ENCODE data around the gene STXBP5. TPM values are rescaled to one million over a fixed set of nuclear protein-coding genes. Genes with fewer than 3 reads are reported as not detected.

The STXBP5 gene
- total and polyA plus RNA-seq, 2 of the 13 experiments (the other 11 are each of a cell fraction or from before 2014, with no cell fraction given): 8.8 to 19.4 TPM

DNA sequence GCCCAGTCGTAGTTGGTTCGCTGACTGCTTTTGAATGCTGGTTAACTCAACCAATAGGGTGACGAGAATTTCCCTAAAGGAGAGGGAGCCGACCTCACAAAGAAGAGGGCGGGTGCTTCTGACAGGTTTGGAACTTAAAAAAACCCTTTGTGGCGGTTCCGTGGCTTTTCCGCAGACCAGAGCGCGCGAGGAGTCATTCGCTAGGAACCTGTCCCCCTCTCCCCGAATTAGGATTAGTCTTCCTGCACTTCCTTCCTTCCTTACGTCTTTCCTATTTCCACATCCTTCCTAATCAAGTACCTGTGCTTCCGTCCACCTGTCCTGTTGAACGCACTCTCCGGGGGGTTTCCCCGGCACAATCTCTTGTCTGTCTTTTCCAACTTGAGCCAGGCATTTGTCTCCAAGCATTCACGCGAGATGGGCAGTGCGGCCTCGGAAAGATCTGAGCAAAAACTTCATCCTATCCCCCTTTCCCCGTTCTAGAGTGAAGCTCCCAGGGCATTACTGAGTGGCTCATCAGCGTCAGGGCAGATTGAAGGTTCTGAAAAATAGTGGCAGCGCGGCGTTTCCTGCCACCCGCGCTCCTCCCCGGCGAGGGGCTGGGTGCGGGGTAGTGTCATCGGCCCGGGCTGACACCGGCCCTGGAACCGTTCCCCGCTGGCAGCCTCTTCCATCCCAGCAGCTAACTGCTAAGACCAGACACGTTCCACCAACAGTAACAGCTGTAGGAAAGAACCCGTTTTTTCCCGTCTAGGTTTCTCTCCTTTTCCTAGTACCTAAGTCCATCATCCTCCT, 1.5 kb upstream of the STXBP5 start (continued):
- TF ChIP-seq RAD51 (IDR thresholded peaks at IDR 0.05; ENCODE audit: borderline replicate concordance): no peak
- TF ChIP-seq NFYB (CRISPR knock-in tag; IDR thresholded peaks at IDR 0.05): peak; percentile 99
- TF ChIP-seq SMARCE1 (IDR thresholded peaks at IDR 0.05; ENCODE audit: borderline replicate concordance): no peak
- TF ChIP-seq ZNF281 (CRISPR knock-in tag; IDR thresholded peaks at IDR 0.05; ENCODE audit: borderline replicate concordance): no peak
- no peak for TF ChIP-seq RBM22 (optimal IDR thresholded peaks at IDR 0.05; ENCODE audit: low read length)
- TF ChIP-seq, protein P1, sequence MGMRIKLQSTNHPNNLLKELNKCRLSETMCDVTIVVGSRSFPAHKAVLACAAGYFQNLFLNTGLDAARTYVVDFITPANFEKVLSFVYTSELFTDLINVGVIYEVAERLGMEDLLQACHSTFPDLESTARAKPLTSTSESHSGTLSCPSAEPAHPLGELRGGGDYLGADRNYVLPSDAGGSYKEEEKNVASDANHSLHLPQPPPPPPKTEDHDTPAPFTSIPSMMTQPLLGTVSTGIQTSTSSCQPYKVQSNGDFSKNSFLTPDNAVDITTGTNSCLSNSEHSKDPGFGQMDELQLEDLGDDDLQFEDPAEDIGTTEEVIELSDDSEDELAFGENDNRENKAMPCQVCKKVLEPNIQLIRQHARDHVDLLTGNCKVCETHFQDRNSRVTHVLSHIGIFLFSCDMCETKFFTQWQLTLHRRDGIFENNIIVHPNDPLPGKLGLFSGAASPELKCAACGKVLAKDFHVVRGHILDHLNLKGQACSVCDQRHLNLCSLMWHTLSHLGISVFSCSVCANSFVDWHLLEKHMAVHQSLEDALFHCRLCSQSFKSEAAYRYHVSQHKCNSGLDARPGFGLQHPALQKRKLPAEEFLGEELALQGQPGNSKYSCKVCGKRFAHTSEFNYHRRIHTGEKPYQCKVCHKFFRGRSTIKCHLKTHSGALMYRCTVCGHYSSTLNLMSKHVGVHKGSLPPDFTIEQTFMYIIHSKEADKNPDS (CRISPR knock-in tag; IDR thresholded peaks at IDR 0.05): no peak
- no peak for TF ChIP-seq ZNF776 (CRISPR knock-in tag; IDR thresholded peaks at IDR 0.05)
- TF ChIP-seq, protein P2, sequence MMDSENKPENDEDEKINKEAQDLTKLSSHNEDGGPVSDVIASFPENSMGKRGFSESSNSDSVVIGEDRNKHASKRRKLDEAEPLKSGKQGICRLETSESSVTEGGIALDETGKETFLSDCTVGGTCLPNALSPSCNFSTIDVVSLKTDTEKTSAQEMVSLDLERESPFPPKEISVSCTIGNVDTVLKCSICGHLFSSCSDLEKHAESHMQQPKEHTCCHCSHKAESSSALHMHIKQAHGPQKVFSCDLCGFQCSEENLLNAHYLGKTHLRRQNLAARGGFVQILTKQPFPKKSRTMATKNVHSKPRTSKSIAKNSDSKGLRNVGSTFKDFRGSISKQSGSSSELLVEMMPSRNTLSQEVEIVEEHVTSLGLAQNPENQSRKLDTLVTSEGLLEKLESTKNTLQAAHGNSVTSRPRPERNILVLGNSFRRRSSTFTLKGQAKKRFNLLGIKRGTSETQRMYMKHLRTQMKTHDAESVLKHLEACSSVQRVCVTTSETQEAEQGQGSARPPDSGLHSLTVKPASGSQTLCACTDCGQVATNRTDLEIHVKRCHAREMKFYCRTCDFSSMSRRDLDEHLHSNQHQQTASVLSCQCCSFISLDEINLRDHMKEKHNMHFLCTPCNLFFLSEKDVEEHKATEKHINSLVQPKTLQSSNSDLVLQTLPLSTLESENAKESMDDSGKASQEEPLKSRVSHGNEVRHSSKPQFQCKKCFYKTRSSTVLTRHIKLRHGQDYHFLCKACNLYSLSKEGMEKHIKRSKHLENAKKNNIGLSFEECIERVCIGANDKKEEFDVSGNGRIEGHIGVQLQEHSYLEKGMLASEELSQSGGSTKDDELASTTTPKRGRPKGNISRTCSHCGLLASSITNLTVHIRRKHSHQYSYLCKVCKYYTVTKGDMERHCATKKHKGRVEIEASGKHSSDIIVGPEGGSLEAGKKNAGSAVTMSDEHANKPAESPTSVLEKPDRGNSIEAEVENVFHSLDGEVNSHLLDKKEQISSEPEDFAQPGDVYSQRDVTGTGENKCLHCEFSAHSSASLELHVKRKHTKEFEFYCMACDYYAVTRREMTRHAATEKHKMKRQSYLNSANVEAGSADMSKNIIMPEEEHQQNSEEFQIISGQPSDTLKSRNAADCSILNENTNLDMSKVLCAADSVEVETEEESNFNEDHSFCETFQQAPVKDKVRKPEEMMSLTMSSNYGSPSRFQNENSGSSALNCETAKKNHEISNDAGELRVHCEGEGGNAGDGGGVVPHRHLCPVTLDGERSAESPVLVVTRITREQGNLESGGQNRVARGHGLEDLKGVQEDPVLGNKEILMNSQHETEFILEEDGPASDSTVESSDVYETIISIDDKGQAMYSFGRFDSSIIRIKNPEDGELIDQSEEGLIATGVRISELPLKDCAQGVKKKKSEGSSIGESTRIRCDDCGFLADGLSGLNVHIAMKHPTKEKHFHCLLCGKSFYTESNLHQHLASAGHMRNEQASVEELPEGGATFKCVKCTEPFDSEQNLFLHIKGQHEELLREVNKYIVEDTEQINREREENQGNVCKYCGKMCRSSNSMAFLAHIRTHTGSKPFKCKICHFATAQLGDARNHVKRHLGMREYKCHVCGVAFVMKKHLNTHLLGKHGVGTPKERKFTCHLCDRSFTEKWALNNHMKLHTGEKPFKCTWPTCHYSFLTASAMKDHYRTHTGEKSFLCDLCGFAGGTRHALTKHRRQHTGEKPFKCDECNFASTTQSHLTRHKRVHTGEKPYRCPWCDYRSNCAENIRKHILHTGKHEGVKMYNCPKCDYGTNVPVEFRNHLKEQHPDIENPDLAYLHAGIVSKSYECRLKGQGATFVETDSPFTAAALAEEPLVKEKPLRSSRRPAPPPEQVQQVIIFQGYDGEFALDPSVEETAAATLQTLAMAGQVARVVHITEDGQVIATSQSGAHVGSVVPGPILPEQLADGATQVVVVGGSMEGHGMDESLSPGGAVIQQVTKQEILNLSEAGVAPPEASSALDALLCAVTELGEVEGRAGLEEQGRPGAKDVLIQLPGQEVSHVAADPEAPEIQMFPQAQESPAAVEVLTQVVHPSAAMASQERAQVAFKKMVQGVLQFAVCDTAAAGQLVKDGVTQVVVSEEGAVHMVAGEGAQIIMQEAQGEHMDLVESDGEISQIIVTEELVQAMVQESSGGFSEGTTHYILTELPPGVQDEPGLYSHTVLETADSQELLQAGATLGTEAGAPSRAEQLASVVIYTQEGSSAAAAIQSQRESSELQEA (CRISPR knock-in tag; IDR thresholded peaks at IDR 0.05; ENCODE audit: not compliant biosample characterization): no peak
- TF ChIP-seq PHF8 (CRISPR knock-in tag; IDR thresholded peaks at IDR 0.05): peak; percentile 43; the same call in 1 of the 2 replicates
- no peak for TF ChIP-seq ZNF513 (CRISPR knock-in tag; conservative IDR thresholded peaks at IDR 0.05)
- no peak for TF ChIP-seq ZNF256 (CRISPR knock-in tag; conservative IDR thresholded peaks at IDR 0.05)
- TF ChIP-seq, protein P3, sequence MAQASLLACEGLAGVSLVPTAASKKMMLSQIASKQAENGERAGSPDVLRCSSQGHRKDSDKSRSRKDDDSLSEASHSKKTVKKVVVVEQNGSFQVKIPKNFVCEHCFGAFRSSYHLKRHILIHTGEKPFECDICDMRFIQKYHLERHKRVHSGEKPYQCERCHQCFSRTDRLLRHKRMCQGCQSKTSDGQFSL (CRISPR knock-in tag; IDR thresholded peaks at IDR 0.05): no peak
